ENCODE results near the gene DRD1.
"Not testable (repeated sequence)": the region's sequence is repeated elsewhere in the genome, so short reads cannot be mapped to it uniquely, and the experiment has no call there.

The DRD1 gene

GRCh38 chr5:175467983-175468690 is 24.2 kb upstream of the DRD1 start:
- DNase-seq = no peak

- DNase-seq = no peak
These were observed 22.8 kb upstream of the DRD1 start for GRCh38 chr5:175466700-175467318.

DNA sequence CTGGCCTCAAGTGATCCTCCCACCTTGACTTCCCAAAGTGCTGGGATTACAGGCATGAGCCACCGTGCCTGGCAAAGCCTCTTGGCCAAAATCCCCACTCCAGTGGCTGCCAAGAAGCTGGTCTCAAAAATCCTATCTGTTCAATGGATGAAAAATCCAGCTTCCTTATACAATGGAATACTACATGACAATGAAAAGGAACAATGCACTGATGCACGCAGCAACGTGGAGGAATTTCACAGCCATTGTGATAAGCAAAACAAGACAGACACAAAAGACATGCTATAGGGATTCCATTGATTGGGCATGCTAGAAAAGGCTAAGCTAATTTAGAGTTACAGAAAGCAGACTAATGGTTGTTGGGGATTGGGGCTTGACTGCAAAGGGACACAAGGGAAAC is 21.3 kb upstream of the DRD1 start:
- no peak for DNase-seq

DNA sequence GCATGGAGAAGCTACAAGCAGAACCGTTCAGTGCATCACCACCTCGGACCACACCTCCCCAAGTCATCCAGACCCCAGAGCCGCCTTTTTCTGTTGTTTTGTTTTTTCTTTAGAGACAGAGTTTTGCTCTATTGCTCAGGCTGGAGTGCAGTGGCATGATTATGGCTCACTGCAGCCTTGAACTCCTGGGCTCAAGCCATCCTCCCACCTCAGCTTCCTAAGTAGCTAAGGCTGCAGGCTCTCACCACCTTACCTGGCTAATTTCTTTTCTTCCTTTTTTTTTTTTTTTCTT is 20.9 kb upstream of the DRD1 start:
- no peak for DNase-seq

DNA sequence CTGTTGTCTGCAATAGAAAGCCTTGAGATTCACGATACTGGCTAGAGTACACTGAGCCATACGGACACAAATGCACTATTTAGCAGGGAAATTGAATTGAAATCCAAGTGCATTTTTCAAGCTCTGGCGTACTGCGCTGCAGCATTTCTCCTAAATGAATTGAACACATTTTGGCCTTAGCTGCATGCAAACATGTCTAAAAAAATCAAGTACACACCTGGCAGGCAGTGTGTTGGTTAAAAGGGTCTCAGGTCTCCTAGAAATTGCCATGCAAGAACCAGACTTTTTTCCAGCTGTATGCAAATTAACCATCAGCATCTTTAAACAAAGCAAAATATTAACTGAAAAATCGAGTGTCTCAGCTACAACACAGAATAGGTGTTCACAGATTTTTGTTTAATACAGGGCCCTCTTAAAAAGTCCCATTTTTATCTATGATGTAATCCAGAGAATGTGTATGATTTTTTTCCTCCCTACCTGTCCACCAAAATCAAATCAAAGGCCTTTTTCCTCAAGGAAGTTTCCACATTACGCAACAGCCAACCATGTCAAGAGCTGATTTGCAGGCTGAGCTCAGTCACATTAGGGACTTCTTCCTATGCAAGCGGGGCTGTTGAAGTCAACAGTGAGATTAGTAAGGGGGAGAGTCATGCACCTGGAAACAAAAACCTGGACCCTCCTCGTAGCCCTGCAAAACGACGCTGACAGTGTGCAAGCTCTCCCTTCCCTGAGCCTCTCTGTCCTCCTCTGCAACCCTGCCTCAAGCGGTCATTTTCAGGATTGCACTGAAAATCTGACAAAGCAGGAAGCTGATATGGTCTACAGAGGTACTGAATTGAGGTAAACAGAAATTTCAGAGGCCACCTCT is 20.3 kb upstream of the DRD1 start:
- DNase-seq = peak; percentile 71 to 78

- no peak for DNase-seq
These were observed 19.7 kb upstream of the DRD1 start for GRCh38 chr5:175463641-175464040.

- no peak for DNase-seq
These were observed 17.4 kb upstream of the DRD1 start for GRCh38 chr5:175461370-175461769.

- DNase-seq = no peak
These were observed 16.6 kb upstream of the DRD1 start for GRCh38 chr5:175460552-175460951.

DNA sequence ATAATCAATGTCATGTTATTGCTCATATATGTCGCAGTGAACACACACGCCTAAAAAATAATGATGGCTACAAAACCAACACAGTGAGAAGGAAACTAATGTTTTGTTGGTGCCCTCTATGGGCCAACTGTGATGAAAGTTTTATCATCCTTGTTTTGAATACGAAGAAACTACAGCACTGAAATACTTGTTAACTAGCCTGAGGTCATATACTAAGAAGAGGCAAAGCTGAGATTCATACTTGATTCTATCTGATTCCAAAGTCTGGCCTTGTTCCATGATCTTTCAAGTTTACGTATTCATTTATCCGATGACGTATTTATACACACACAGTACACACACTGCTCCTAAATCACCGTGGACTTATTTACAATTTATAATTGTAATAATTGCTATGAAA is 16.1 kb upstream of the DRD1 start:
- DNase-seq = no peak

DNA sequence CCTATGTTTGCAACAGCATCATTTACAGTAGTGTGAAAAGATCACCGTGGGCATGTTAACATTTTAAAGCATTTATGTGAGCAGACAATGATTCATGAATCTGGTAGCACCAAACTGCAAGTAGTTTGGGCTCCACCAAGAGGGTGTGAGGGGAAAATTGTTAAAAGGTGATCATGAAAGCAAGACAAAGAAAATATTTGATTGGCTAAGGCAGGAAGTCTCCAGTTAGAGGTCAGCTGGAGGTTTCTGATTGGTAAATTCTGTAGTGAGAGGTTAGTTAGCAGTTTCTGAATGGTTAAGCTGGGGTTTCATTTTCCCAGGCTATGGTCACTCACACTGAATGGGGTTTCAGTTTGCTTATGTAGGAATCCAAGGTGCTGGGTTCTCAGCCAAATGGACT is 13.5 kb upstream of the DRD1 start:
- DNase-seq = no peak

DNA sequence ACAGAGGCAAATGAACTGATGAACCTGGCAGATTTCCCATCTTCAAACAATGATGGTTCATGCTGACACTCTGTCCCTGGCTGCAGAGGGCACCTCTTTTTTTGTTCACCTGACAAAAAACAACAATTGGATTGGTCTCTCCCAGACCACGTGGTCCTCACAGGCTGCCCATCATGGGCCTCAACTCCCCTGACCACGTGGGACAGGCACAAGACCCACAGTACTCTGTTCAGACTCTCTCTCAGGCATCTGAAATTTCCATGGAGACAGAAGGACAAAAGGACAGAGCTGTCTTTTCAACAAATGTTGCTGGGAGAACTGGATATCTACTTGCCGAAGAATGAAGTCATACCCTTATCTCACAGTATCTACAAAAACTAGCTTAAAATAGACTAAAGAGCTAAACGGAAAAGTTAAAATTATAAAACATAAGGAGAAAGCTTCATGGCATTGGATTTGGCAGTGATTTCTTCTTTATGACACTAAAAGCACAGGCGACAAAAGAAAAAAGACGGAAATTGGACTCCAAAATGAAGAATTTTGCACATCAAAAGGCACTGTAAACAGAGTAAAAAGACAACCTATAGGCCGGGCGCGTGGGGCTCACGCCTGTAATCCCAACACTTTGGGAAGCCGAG is 12.2 kb upstream of the DRD1 start:
- DNase-seq = no peak

GRCh38 chr5:175454338-175454737 is 10.4 kb upstream of the DRD1 start:
- not testable (repeated sequence) for DNase-seq

DNA sequence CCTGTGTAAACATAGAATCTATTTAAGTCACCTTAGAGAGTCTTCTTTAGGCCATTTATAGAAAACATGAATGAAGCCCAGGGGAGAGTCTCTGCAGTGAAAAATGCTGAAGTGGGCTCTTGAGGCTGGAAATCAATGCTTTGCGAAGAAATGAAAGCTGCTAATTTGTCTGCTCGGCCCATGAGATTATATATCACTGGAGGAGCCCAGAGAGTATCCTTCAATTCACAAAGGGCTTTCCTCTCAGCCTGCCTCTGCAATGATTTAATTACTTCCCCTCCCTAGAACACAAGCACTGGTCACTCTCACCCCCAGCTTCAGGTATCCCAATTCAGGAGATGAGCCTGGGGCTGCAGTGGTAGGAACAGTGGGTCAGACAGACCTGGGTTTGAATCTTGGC is 8.2 kb upstream of the DRD1 start:
- DNase-seq = no peak

GRCh38 chr5:175448276-175448675 is 4.3 kb upstream of the DRD1 start:
- no peak for DNase-seq

DNA sequence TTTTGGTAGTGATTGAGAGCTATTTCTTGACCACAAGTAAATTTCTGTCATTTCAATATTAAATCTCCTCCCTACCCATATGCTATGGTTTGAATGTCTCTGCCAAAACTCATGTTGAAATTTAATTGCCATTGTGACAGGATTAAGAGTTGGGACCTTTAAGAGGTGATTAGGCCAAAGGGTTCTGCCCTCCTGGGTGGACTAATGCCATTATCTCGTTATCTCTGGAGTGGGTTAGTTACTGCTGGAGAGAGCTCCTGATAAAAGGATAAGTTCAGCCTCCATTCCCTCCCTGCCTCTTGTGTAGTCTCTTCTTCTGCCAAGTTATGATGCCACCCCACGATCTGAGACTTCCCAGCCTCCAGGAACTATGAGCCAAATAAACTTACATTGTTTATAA is 3.6 kb upstream of the DRD1 start:
- no peak for DNase-seq

- DNase-seq = not testable (repeated sequence)
These were observed 2.4 kb upstream of the DRD1 start for GRCh38 chr5:175446378-175446777.

DNA sequence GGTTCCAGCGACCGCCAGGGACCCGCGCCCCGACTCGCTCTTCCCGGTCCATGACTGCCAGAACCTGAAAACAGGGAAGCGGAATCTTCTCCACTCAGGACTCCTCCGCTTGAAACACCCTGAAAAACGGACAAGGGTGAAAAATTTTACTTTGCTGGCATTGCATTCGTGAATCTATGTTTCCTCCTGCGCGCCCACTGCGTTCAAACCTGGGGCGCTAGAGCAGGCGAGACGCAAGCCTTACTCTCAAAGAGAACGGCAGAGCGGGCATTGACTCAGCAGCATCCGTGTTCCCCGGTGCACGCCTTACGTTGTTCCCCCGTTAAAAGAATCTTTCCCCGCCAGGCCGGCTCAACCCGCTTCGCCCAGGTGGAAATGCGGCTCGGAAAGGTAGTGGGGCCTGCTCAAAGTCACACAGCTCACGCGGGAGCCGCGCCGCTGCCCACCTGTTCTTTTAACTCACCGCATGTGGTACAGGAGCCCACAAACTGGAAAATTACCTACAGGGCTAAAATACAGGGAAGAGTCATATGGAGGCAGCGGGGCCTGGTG is 999 bp upstream of the DRD1 start:
- DNase-seq = peak in 1 of 2 donors; percentile 8

- no peak for DNase-seq
These were observed 395 bp downstream of the DRD1 start for GRCh38 chr5:175443514-175444059.

GRCh38 chr5:175438234-175438857 is 5.6 kb downstream of the DRD1 start:
- no peak for DNase-seq

DNA sequence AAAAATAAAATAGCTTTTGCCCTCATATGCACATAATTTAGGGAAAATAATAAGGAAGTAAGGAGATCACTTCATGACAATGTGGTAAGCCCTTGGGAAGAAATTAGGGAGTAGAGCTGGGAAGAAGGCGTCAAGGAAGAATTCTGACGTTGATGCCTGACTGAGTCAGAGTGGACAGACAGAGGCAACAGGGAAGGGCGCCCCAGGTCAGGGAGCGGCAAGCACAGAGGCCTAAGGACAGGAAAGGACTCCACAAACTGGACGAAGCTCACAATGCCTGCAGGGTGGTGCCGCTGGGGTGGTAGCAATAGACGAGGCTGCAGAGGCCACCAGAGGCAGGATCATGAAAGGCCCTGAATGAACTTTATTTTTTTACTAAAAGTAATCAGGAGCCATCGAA is 7.6 kb downstream of the DRD1 start:
- no peak for DNase-seq

- DNase-seq = no peak
These were observed 9.2 kb downstream of the DRD1 start for GRCh38 chr5:175434800-175435199.

- no peak for DNase-seq
These were observed 16.2 kb downstream of the DRD1 start for GRCh38 chr5:175427762-175428161.

DNA sequence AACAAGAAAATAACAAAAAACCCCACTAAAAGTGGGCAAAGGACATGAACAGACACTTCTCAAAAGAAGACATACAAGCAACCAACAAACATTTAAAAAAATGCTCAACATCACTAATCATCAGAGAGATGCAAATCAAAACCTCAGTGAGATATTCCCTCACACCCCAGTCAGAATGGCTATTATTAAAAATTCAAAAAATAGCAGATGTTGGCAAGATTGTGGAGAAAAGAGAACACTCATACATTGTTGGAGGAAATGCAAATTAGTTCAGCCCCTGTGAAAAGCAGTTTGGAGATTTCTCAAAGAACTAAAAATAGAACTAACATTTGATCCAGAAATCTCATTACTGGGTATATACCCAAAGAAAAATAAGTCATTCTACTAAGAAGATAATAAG is 19.4 kb downstream of the DRD1 start:
- not testable (repeated sequence) for DNase-seq
